ENCODE results near the gene BTN1A1. TPM values are rescaled to one million over a fixed set of nuclear protein-coding genes. Genes with fewer than 3 reads are reported as not detected.

The BTN1A1 gene
- total and polyA plus RNA-seq, 9 of the 15 experiments (the other 6 are each of a cell fraction or from before 2014, with no cell fraction given), result 0.01 to 0.15 (median 0.06) TPM; not detected in 4

DNA sequence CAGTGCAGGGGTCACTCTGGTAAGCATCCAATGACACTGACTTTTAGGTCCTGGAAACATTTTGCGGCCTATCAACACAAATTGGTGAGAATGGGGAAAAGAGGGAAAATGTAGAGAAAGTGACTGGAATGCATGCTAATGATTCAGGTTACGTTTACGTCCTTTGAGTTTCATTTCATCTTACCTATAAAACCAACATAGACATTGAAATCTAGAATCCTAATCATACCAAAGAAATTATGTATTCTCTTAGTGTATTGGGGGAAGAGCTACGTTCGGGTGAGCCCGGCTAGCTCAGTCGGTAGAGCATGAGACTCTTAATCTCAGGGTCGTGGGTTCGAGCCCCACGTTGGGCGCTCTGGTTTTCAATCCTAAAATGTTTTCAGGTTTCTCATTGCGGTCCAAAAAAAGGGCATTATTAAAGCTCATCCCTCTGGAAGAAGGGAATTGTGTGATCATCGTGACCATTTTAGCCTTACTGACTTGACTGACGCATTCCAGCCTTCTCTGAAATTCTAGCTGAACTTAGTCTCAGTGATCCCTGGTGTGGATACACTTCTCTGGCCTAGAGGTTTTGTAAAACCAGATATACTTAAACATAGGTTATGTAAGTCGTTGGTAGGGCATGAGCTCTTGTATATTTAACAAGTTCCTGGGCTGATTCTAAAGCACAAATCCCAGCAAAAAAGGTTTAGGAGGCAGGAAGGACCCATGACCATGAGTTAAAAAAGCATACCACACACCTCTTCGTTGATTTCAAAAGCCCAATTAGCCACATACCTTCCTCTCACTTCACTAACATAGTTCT lies 56.4 kb downstream of the BTN1A1 start (continued):
- TF ChIP-seq, protein P1, sequence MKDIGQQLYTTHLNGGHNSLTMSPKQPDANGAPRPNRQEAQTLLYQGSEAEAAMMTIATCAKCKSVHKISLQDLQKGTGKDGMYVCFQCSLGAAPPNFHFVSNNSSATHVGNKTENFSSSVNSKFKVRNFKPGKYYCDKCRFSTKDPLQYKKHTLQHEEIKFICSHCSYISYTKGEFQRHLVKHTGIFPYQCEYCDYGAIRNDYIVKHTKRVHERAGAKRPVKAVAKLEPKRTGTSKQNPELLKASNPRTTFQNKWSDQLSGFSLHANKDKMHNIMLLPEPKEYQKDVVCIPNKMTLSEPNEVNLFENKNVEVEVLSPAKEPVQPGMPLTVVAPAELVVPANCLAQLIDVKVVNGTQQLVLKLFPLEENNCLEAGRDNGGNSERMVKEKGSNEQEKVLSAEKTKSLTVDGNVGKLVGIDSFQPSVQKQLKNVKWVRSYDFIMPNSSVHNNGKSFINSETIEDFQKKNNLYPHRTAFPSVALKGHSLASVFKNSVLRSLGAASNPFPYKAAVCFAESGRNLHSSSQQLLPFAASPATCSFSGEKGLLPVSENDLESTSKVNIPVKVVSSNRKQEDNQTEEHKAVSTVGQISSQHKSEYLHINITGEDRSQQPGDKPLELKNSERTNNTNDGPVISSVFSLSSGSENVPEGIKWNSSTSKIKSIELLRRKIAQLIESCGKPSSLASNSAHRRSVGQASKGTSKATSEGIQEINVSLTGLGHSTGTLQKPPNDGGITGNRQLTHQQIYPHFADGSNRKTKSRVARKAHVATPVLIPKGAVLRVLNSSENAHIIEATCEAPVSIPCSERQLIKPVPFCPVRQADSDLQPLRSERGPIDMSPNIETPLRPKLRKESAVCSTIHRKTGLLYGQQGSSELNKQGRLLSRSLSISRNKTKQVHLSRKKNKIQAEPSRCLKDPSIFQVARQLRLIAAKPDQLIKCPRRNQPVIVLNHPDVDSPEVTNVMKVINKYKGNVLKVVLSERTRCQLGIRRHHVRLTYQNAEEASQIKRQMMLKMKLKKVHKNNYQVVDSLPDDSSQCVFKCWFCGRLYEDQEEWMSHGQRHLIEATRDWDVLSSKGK (CRISPR knock-in tag; IDR thresholded peaks at IDR 0.05), result no peak
- TF ChIP-seq, protein P2, sequence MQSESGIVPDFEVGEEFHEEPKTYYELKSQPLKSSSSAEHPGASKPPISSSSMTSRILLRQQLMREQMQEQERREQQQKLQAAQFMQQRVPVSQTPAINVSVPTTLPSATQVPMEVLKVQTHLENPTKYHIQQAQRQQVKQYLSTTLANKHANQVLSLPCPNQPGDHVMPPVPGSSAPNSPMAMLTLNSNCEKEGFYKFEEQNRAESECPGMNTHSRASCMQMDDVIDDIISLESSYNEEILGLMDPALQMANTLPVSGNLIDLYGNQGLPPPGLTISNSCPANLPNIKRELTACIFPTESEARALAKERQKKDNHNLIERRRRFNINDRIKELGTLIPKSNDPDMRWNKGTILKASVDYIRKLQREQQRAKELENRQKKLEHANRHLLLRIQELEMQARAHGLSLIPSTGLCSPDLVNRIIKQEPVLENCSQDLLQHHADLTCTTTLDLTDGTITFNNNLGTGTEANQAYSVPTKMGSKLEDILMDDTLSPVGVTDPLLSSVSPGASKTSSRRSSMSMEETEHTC (IDR thresholded peaks at IDR 0.05), result 0 out of 2 replicates have a peak, but pooled peaks have one; percentile 31
- TF ChIP-seq, protein P3, sequence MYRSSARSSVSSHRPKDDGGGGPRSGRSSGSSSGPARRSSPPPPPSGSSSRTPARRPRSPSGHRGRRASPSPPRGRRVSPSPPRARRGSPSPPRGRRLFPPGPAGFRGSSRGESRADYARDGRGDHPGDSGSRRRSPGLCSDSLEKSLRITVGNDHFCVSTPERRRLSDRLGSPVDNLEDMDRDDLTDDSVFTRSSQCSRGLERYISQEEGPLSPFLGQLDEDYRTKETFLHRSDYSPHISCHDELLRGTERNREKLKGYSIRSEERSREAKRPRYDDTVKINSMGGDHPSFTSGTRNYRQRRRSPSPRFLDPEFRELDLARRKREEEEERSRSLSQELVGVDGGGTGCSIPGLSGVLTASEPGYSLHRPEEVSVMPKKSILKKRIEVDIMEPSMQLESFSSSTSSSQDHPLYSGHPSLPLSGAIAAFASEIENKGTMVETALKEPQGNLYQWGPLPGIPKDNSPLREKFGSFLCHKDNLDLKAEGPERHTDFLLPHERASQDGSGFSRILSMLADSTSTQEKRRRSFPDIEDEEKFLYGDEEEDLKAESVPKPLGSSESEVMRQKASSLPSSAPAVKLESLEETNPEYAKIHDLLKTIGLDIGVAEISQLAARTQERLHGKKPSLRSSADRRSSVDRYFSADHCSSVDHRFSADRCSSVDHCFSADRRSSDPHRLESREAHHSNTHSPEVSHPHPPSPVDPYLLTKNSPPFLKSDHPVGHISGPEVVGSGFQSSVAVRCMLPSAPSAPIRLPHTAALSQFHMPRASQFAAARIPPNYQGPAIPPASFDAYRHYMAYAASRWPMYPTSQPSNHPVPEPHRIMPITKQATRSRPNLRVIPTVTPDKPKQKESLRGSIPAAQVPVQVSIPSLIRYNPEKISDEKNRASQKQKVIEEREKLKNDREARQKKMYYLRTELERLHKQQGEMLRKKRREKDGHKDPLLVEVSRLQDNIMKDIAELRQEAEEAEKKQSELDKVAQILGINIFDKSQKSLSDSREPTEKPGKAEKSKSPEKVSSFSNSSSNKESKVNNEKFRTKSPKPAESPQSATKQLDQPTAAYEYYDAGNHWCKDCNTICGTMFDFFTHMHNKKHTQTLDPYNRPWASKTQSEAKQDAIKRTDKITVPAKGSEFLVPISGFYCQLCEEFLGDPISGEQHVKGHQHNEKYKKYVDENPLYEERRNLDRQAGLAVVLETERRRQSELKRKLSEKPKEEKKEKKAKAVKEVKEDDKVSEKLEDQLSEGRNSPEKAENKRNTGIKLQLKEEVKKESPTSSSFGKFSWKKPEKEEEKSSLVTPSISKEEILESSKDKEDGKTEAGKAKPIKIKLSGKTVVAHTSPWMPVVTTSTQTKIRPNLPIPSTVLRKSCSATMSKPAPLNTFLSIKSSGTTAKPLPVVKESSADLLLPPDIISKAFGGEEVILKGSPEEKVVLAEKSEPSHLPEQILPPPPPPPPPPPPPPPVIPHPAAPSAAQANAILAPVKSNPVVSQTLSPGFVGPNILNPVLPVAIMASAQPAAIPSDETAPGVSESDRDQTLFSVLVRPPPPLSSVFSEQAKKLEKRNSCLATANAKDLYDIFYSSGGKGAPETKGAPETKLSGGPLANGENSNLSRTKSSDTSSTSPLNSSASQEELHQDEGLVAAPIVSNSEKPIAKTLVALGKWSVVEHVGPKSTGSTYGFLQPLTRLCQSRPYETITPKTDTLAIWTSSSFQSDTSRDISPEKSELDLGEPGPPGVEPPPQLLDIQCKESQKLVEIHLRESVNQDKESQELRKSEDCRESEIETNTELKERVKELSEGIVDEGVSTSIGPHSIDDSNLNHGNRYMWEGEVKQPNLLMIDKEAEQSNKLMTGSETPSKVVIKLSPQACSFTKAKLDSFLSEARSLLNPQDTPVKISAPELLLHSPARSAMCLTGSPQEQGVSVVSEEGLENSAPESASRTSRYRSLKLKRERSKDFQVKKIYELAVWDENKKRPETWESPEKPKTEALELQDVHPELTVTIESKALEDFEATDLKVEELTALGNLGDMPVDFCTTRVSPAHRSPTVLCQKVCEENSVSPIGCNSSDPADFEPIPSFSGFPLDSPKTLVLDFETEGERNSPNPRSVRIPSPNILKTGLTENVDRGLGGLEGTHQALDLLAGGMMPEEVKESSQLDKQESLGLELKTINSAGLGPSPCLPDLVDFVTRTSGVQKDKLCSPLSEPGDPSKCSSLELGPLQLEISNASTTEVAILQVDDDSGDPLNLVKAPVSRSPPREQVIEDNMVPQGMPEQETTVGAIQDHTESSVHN (IDR thresholded peaks at IDR 0.05; ENCODE audit: borderline replicate concordance in 1 of 2, low read depth in 1 of 2), result no peak; a peak in 1 of 4 replicates
- TF ChIP-seq ZNF77 (CRISPR knock-in tag; IDR thresholded peaks at IDR 0.05) (no peak), RBBP5 (IDR thresholded peaks at IDR 0.05; ENCODE audit: borderline replicate concordance, insufficient read depth, low read length, poor library complexity, severe bottlenecking) (no peak), KDM5B (IDR thresholded peaks at IDR 0.05; ENCODE audit: insufficient replicate concordance, low read depth, low read length) (no peak), ZNF644 (tag; IDR thresholded peaks at IDR 0.05; ENCODE audit: low read depth) (no peak), ZEB2 (IDR thresholded peaks at IDR 0.05) (peak; percentile 57; the same call in 1 of the 2 replicates), PRMT5 (CRISPR knock-in tag; IDR thresholded peaks at IDR 0.05) (no peak)
- TF ChIP-seq, protein P4, sequence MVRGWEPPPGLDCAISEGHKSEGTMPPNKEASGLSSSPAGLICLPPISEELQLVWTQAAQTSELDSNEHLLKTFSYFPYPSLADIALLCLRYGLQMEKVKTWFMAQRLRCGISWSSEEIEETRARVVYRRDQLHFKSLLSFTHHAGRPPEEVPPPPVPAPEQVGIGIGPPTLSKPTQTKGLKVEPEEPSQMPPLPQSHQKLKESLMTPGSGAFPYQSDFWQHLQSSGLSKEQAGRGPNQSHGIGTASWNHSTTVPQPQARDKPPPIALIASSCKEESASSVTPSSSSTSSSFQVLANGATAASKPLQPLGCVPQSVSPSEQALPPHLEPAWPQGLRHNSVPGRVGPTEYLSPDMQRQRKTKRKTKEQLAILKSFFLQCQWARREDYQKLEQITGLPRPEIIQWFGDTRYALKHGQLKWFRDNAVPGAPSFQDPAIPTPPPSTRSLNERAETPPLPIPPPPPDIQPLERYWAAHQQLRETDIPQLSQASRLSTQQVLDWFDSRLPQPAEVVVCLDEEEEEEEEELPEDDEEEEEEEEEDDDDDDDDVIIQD (CRISPR knock-in tag; IDR thresholded peaks at IDR 0.05), result no peak
